Spleen (tissue), 11 donors: ENCODE data around the gene CCDC141. TPM values are rescaled to one million over a fixed set of nuclear protein-coding genes. Genes with fewer than 3 reads are reported as not detected.

Experiments
- DNase-seq: peaks from one replicate; pipeline ENCODE4 v3.0.0-alpha.2; 2020
- H3K27ac ChIP-seq, 8 donors: fragments of 200-600 bp; sonication (generic) in 7 of 8; 1 replicate in 4 of 8; 2 replicates in 4 of 8; pipeline versions ENCODE4 v1.5.0 to v1.8.0; 2016 to 2021; ENCODE audit warnings: inconsistent platforms in 4 of 8, mild to moderate bottlenecking in 4 of 8, moderate library complexity in 1 of 8
- H3K27me3 ChIP-seq, 7 donors: fragments of 200-600 bp; sonication (generic) in 6 of 7; replicated peaks in 1 of 7; 1 replicate in 4 of 7; 2 replicates in 3 of 7; pipeline versions ENCODE4 v1.5.0 to v1.8.0; 2016 to 2021; ENCODE audit warnings: inconsistent platforms in 3 of 7, mild to moderate bottlenecking in 1 of 7
- H3K36me3 ChIP-seq, 6 donors: fragments of 200-600 bp; sonication (generic) in 5 of 6; 1 replicate in 4 of 6; 2 replicates in 2 of 6; pipeline versions ENCODE4 v1.5.0 to v1.8.0; 2016 to 2021; ENCODE audit warnings: inconsistent platforms in 2 of 6
- H3K4me1 ChIP-seq, 6 donors: fragments of 200-600 bp; sonication (generic) in 5 of 6; 1 replicate in 3 of 6; 2 replicates in 3 of 6; pipeline versions ENCODE4 v1.5.0 to v1.8.0; 2016 to 2021; ENCODE audit warnings: inconsistent platforms in 3 of 6
- H3K4me3 ChIP-seq, 8 donors: fragments of 200-600 bp; sonication (generic) in 7 of 8; 1 replicate in 4 of 8; 2 replicates in 4 of 8; pipeline versions ENCODE4 v1.5.0 to v1.8.0; 2016 to 2021; ENCODE audit warnings: inconsistent platforms in 4 of 8, mild to moderate bottlenecking in 4 of 8, moderate library complexity in 2 of 8
- H3K9me3 ChIP-seq, 8 donors: fragments of 200-600 bp; sonication (generic) in 7 of 8; 1 replicate in 4 of 8; 2 replicates in 4 of 8; pipeline versions ENCODE4 v1.5.0 to v1.8.0; 2016 to 2021; ENCODE audit warnings: inconsistent platforms in 4 of 8
- CTCF ChIP-seq, 11 experiments: fragments of 200-600 bp in 7 of 11; fragments of 450-650 bp in 4 of 11; sonication (generic) in 4 of 11; IDR thresholded peaks in 8 of 11; conservative IDR thresholded peaks in 3 of 11; 1 replicate in 7 of 11; 2 replicates in 4 of 11; pipeline versions ENCODE4 v1.4.0 to v1.8.0; 2016 to 2021; ENCODE audit warnings: antibody characterized with exemption in 11 of 11, inconsistent platforms in 4 of 11, mild to moderate bottlenecking in 1 of 11
- POLR2A ChIP-seq, 3 donors: fragments of 450-650 bp; IDR thresholded peaks; one replicate each; pipeline ENCODE4 v1.5.1; 2017; ENCODE audit warnings: antibody characterized with exemption in 3 of 3, mild to moderate bottlenecking in 1 of 3
- POLR2AphosphoS5 ChIP-seq, 3 donors: sonication (generic); formaldehyde crosslinking; IDR thresholded peaks; one replicate each; pipeline ENCODE4 v1.5.1; 2017; ENCODE audit warnings: antibody characterized with exemption in 3 of 3
- WGBS, 5 donors: extraction: QIAGEN DNeasy Blood & Tissue Kit in 3 of 5; methylation state at CpG; one replicate each; pipeline versions ENCODE4 v1.1.5 to v1.1.7; 2013 to 2018; 5-methylcytosine and 5-hydroxymethylcytosine counted together
- intact Hi-C: fragments of 100-400 bp; cut with DNase I; formaldehyde crosslinking; loops from one replicate; pipeline ENCODE4 v1.15.0; 2023; ENCODE audit warnings: low total_unique reads
- polyA plus RNA-seq, 3 donors: library from polyadenylated mRNA; stranded (reverse); fragments of 200-250 nt; gene quantifications; one replicate each; pipeline ENCODE4 v1.2.1, GENCODE V29; 2013
- total RNA-seq, 7 donors: library from RNA; depleted of rRNA in 3 of 7; stranded (reverse); fragments of >200 nt in 3 of 7; fragmentation: NEBNext Ultra II Directional in 4 of 7; extraction: Animal tissue kit (Norgen Biotek cat#: 25700) in 4 of 7; gene quantifications; one replicate each; pipeline versions ENCODE4 v1.1.0 to v1.2.1, GENCODE V29; 2016 to 2021
- donor health status: healthy with polysubstance abuse.
- donor health status: DM: no; HTN: no; CAD: no; lungs with moderate emphysema.
- donor health status: DM: no; HTN: no; CAD: no.
- donor health status: Bipolar disorder and iron deficiency.
- donor health status: healthy.
- donor health status: DM: no; HTN: no; CAD: no.
- donor health status: DM: yes; HTN: yes; CAD: no.

The CCDC141 gene
- total and polyA plus RNA-seq, 10 donors, result 0.29 to 21.3 (median 11.4) TPM

- no peaks in the 10 kb centered on the region for H3K36me3 ChIP-seq
- no peak overlapping the region for H3K27ac ChIP-seq
- H3K4me1 ChIP-seq, result no peaks in the 10 kb centered on the region
- DNase-seq, result no peak
- H3K4me3 ChIP-seq, result no peak overlapping the region
- WGBS, 5 donors, result 97 to 100% (median 100%) methylated on average over 1 of the region's 1 CpG
- H3K9me3 ChIP-seq, result no peaks in the 10 kb centered on the region
- no peaks in the 10 kb centered on the region for H3K27me3 ChIP-seq
- no peak for TF ChIP-seq CTCF (IDR thresholded peaks at IDR 0.05 in 8 of 11, conservative IDR thresholded peaks at IDR 0.05 in 3 of 11)
- TF ChIP-seq POLR2A (IDR thresholded peaks at IDR 0.05), result no peak
- no peak for TF ChIP-seq POLR2AphosphoS5 (IDR thresholded peaks at IDR 0.05)
- intact Hi-C loops, result no loop called here
These were observed 87.8 kb downstream of the CCDC141 start for GRCh38 chr2:178962152-178962551.

GRCh38 chr2:178954049-178954448, 95.9 kb downstream of the CCDC141 start:
- Histone ChIP-seq H3K27ac (no peak overlapping the region), H3K9me3 (no peaks in the 10 kb centered on the region), H3K27me3 (no peaks in the 10 kb centered on the region), H3K36me3 (no peaks in the 10 kb centered on the region), H3K4me1 (no peaks in the 10 kb centered on the region), H3K4me3 (no peak overlapping the region)
- intact Hi-C loops, result no loop called here
- 86 to 95% (median 90%) methylated on average over 4 of the region's 4 CpGs for WGBS, 5 donors
- no peak for TF ChIP-seq POLR2A (IDR thresholded peaks at IDR 0.05)
- TF ChIP-seq CTCF (IDR thresholded peaks at IDR 0.05 in 8 of 11, conservative IDR thresholded peaks at IDR 0.05 in 3 of 11), result no peak
- TF ChIP-seq POLR2AphosphoS5 (IDR thresholded peaks at IDR 0.05), result no peak
- DNase-seq, result no peak

- intact Hi-C loops, result no loop called here
- TF ChIP-seq POLR2A (IDR thresholded peaks at IDR 0.05), result no peak
- no peak for TF ChIP-seq POLR2AphosphoS5 (IDR thresholded peaks at IDR 0.05)
- TF ChIP-seq CTCF (IDR thresholded peaks at IDR 0.05 in 8 of 11, conservative IDR thresholded peaks at IDR 0.05 in 3 of 11), result no peak
- 89 to 95% (median 92%) methylated on average over 5 of the region's 5 CpGs for WGBS, 5 donors
These were observed 98.5 kb downstream of the CCDC141 start for GRCh38 chr2:178951266-178952006.

GRCh38 chr2:178949584-178949983, 100.4 kb downstream of the CCDC141 start:
- Histone ChIP-seq H3K36me3 (no peaks in the 10 kb centered on the region), H3K4me3 (no peak overlapping the region), H3K27ac (no peak overlapping the region), H3K4me1 (no peaks in the 10 kb centered on the region), H3K9me3 (peaks cover 0 to 10% (median 0%) of the 10 kb centered on the region in 8 donors), H3K27me3 (no peaks in the 10 kb centered on the region)
- 73 to 86% (median 83%) methylated on average over 4 of the region's 4 CpGs for WGBS, 5 donors
- TF ChIP-seq POLR2AphosphoS5 (IDR thresholded peaks at IDR 0.05), result no peak
- TF ChIP-seq POLR2A (IDR thresholded peaks at IDR 0.05), result no peak
- TF ChIP-seq CTCF (IDR thresholded peaks at IDR 0.05 in 8 of 11, conservative IDR thresholded peaks at IDR 0.05 in 3 of 11), result no peak
- intact Hi-C loops, result no loop called here
- no peak for DNase-seq

More at GRCh38 chr2:178951266-178952006, 98.5 kb downstream of the CCDC141 start:
- Histone ChIP-seq H3K9me3 (peaks cover 0 to 10% (median 0%) of the 10 kb centered on the region in 8 donors), H3K4me1 (no peaks in the 10 kb centered on the region), H3K4me3 (no peak overlapping the region), H3K27ac (no peak overlapping the region), H3K27me3 (no peaks in the 10 kb centered on the region), H3K36me3 (no peaks in the 10 kb centered on the region)
- DNase-seq, result no peak
